GM23248 (cell line): ENCODE measurements around the gene SLC27A3. TPM values are rescaled to one million over a fixed set of nuclear protein-coding genes. Genes with fewer than 3 reads are reported as not detected.

Experiments used
- DNase-seq: peaks from one replicate; pipeline ENCODE4 v3.0.0-alpha.2; 2015
- H2AFZ ChIP-seq: fragments of 200-600 bp; sonication (generic); 2 replicates; pipeline ENCODE4 v1.6.1; 2016; ENCODE audit warnings: antibody characterized with exemption
- H3F3A ChIP-seq: fragments of 200-600 bp; sonication (generic); 2 replicates; pipeline ENCODE4 v1.6.1; 2016; ENCODE audit warnings: mild to moderate bottlenecking, antibody characterized with exemption, mixed run types; ENCODE audit not compliant: insufficient read depth
- H3K27ac ChIP-seq: fragments of 200-600 bp; sonication (generic); 2 replicates; pipeline ENCODE4 v1.5.1; 2016; ENCODE audit warnings: mild to moderate bottlenecking
- H3K27me3 ChIP-seq: fragments of 200-600 bp; sonication (generic); replicated peaks from 2 replicates; pipeline ENCODE4 v1.6.1; 2016; ENCODE audit warnings: mild to moderate bottlenecking; ENCODE audit not compliant: insufficient read depth
- H3K36me3 ChIP-seq: fragments of 200-600 bp; sonication (generic); 2 replicates; pipeline ENCODE4 v1.6.1; 2016; ENCODE audit warnings: low read depth, mild to moderate bottlenecking
- H3K4me1 ChIP-seq: fragments of 200-600 bp; sonication (generic); 2 replicates; pipeline ENCODE4 v1.6.1; 2016; ENCODE audit warnings: mild to moderate bottlenecking; ENCODE audit not compliant: insufficient read depth
- H3K4me2 ChIP-seq: fragments of 200-600 bp; sonication (generic); one replicate; pipeline ENCODE4 v1.6.1; 2016; ENCODE audit warnings: mild to moderate bottlenecking; ENCODE audit not compliant: unreplicated experiment
- H3K4me3 ChIP-seq: fragments of 200-600 bp; sonication (generic); 2 replicates; pipeline ENCODE4 v1.5.1; 2016; ENCODE audit warnings: mild to moderate bottlenecking
- H3K79me2 ChIP-seq: fragments of 200-600 bp; sonication (generic); 2 replicates; pipeline ENCODE4 v1.6.1; 2016; ENCODE audit warnings: mild to moderate bottlenecking; ENCODE audit not compliant: insufficient read depth
- H3K9ac ChIP-seq: fragments of 200-600 bp; sonication (generic); 2 replicates; pipeline ENCODE4 v1.6.1; 2016; ENCODE audit warnings: mild to moderate bottlenecking
- H3K9me2 ChIP-seq: fragments of 200-600 bp; sonication (generic); 2 replicates; pipeline ENCODE4 v1.6.1; 2016; ENCODE audit warnings: mixed run types, mild to moderate bottlenecking, moderate library complexity; ENCODE audit not compliant: insufficient read depth
- H3K9me3 ChIP-seq: fragments of 200-600 bp; sonication (generic); one replicate; pipeline ENCODE4 v1.6.1; 2017; ENCODE audit warnings: low read depth
- H4K20me1 ChIP-seq: fragments of 200-600 bp; sonication (generic); 2 replicates; pipeline ENCODE4 v1.6.0; 2016; ENCODE audit not compliant: insufficient read depth
- EZH2 ChIP-seq: fragments of 200-600 bp; sonication (generic); IDR thresholded peaks from 2 replicates; pipeline ENCODE4 v1.6.1; 2018; ENCODE audit warnings: antibody characterized with exemption, mild to moderate bottlenecking; ENCODE audit not compliant: insufficient read depth, poor library complexity, severe bottlenecking
- EZH2phosphoT487 ChIP-seq: fragments of 200-600 bp; sonication (generic); IDR thresholded peaks from 2 replicates; pipeline ENCODE4 v1.6.1; 2018; ENCODE audit warnings: antibody characterized with exemption, moderate library complexity, mild to moderate bottlenecking, low read depth; ENCODE audit not compliant: insufficient read depth
- WGBS, 2 experiments: methylation state at CpG; one replicate each; pipeline ENCODE4 v1.1.6; 2015 to 2017; ENCODE audit warnings: low lambda C conversion rate in 2 of 2, low coverage in 1 of 2; ENCODE audit errors: missing lambda C conversion rate in 2 of 2; 5-methylcytosine and 5-hydroxymethylcytosine counted together
- in situ Hi-C: fragments of 300-500 bp; cut with MboI; formaldehyde crosslinking; loops from 2 replicates; pipeline ENCODE4 v1.15.0; 2020
- polyA plus RNA-seq: library from polyadenylated mRNA; unstranded; fragments of >200 nt; fragmentation: Nextera tagmentation; extraction: Ambion mirVana; gene quantifications from 2 replicates; pipeline ENCODE4 v1.2.1, GENCODE V29; 2016
- total RNA-seq: library from RNA; depleted of rRNA; stranded (reverse); fragments of >200 nt; shearing (Covaris generic); gene quantifications from 2 replicates; pipeline ENCODE4 v1.2.3, GENCODE V29; 2014

The SLC27A3 gene
- total and polyA plus RNA-seq, 2 experiments from 2014 or later = 5.6 to 8.8 TPM

- no peaks in the 10 kb centered on the region for H3K27me3 ChIP-seq
- no peak overlapping the region for H2AFZ ChIP-seq
- H3K9ac ChIP-seq = no peak overlapping the region
- in situ Hi-C loops = no loop called here
- H3K4me2 ChIP-seq = no peak overlapping the region
- no peak overlapping the region for H3K27ac ChIP-seq
- H3K4me1 ChIP-seq = peaks cover 7% of the 10 kb centered on the region; the same call in 1 of the 2 replicates
- peaks cover 10% of the 10 kb centered on the region; the same call in 1 of the 2 replicates for H3K36me3 ChIP-seq
- no peaks in the 10 kb centered on the region for H4K20me1 ChIP-seq
- 74 to 76% methylated on average over 11 to 12 of the region's 12 CpGs for WGBS, 2 experiments
- no peaks in the 10 kb centered on the region for H3K9me3 ChIP-seq
- peak; percentile 15 for DNase-seq
- no peaks in the 10 kb centered on the region for H3K79me2 ChIP-seq
- no peaks in the 10 kb centered on the region for H3K9me2 ChIP-seq
- TF ChIP-seq EZH2 (no peak), EZH2phosphoT487 (no peak)
- H3F3A ChIP-seq = peaks cover 15% of the 10 kb centered on the region
- H3K4me3 ChIP-seq = no peak overlapping the region
Observed at GRCh38 chr1:153773096-153773921, 1.9 kb upstream of the SLC27A3 start.

DNA sequence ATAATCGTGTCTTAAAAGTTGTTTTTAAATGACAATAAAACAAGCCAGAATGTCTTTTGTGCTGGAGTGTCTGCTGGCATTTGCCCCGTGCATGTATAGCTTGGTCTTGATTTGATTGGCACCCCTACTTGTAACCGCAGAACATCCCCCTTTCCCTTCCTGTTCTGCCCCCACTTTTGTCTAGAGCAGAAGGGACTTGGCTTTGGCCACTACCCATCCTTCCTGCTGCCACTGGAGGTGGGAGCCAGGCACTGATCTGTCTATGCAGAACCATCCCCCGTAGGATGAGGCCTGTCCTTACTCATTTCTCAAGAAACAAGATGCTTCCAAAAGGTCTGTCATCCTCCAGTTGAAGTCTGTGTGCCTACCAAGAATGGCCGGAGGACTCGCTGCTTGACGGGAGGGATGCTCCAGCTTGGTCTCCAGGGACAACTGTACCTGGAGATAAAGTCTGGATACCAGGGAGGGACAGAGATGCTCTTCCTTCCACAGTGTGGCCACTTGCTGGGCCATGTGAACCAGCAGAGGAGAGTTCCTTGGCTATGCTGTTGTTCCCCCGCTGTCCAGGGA is 1.1 kb upstream of the SLC27A3 start:
- no peaks in the 10 kb centered on the region for H3K9me3 ChIP-seq
- in situ Hi-C loops = no loop called here
- H3K9ac ChIP-seq = peak overlapping the region; percentile 59; the same call in 1 of the 2 replicates
- no peaks in the 10 kb centered on the region for H4K20me1 ChIP-seq
- H3K36me3 ChIP-seq = peaks cover 5% of the 10 kb centered on the region; the same call in 1 of the 2 replicates
- no peaks in the 10 kb centered on the region for H3K27me3 ChIP-seq
- no peak overlapping the region for H3K4me2 ChIP-seq
- H3K4me1 ChIP-seq = peaks cover 7% of the 10 kb centered on the region; the same call in 1 of the 2 replicates
- H3K9me2 ChIP-seq = no peaks in the 10 kb centered on the region
- no peaks in the 10 kb centered on the region for H3K79me2 ChIP-seq
- no peak overlapping the region for H3K27ac ChIP-seq
- H2AFZ ChIP-seq = no peak overlapping the region
- peak; percentile 20 for DNase-seq
- no peak overlapping the region for H3K4me3 ChIP-seq
- TF ChIP-seq EZH2phosphoT487 (no peak), EZH2 (no peak)
- 68 to 74% methylated on average over 8 of the region's 8 CpGs for WGBS, 2 experiments
- peaks cover 15% of the 10 kb centered on the region for H3F3A ChIP-seq

DNA sequence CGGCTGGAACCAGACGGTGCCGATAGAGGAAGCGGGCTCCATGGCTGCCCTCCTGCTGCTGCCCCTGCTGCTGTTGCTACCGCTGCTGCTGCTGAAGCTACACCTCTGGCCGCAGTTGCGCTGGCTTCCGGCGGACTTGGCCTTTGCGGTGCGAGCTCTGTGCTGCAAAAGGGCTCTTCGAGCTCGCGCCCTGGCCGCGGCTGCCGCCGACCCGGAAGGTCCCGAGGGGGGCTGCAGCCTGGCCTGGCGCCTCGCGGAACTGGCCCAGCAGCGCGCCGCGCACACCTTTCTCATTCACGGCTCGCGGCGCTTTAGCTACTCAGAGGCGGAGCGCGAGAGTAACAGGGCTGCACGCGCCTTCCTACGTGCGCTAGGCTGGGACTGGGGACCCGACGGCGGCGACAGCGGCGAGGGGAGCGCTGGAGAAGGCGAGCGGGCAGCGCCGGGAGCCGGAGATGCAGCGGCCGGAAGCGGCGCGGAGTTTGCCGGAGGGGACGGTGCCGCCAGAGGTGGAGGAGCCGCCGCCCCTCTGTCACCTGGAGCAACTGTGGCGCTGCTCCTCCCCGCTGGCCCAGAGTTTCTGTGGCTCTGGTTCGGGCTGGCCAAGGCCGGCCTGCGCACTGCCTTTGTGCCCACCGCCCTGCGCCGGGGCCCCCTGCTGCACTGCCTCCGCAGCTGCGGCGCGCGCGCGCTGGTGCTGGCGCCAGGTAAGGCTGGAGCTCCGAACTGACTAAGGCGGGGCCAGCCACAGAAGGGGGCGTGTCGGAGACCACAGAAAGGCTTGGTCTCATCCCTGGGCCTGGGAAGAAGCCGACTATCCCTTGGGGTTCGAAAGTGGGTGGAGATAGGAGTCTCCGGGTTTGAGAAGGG is 486 bp downstream of the SLC27A3 start:
- DNase-seq = peak; percentile 76
- in situ Hi-C loops = no loop called here
- peaks cover 15% of the 10 kb centered on the region for H3F3A ChIP-seq
- no peak overlapping the region for H3K27ac ChIP-seq
- H4K20me1 ChIP-seq = no peaks in the 10 kb centered on the region
- TF ChIP-seq EZH2phosphoT487 = no peak
- no peak for TF ChIP-seq EZH2
- peak overlapping the region; percentile 84 for H3K4me2 ChIP-seq
- no peaks in the 10 kb centered on the region for H3K27me3 ChIP-seq
- peak overlapping the region; percentile 74 for H2AFZ ChIP-seq
- 1 to 2% methylated on average over 60 to 71 of the region's 83 CpGs for WGBS, 2 experiments
- H3K36me3 ChIP-seq = peaks cover 5% of the 10 kb centered on the region; the same call in 1 of the 2 replicates
- H3K9me3 ChIP-seq = no peaks in the 10 kb centered on the region
- peak overlapping the region; percentile 59 for H3K9ac ChIP-seq
- peak overlapping the region; percentile 74 for H3K4me3 ChIP-seq
- no peaks in the 10 kb centered on the region for H3K79me2 ChIP-seq
- H3K4me1 ChIP-seq = peaks cover 7% of the 10 kb centered on the region; the same call in 1 of the 2 replicates
- H3K9me2 ChIP-seq = no peaks in the 10 kb centered on the region

DNA sequence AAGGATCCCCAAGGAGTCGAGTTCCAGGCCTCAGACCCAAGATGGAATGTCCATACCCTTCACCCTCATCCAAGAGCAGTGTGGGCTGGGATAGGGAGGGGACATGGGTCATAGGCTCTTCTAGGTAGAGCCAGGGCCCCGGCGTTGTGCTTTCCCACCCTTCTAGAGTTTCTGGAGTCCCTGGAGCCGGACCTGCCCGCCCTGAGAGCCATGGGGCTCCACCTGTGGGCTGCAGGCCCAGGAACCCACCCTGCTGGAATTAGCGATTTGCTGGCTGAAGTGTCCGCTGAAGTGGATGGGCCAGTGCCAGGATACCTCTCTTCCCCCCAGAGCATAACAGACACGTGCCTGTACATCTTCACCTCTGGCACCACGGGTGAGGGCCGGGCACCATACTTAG is 1.1 kb downstream of the SLC27A3 start:
- peaks cover 7% of the 10 kb centered on the region; the same call in 1 of the 2 replicates for H3K4me1 ChIP-seq
- no peaks in the 10 kb centered on the region for H3K27me3 ChIP-seq
- no peaks in the 10 kb centered on the region for H4K20me1 ChIP-seq
- peaks cover 15% of the 10 kb centered on the region for H3F3A ChIP-seq
- peak overlapping the region; percentile 59; the same call in 1 of the 2 replicates for H3K9ac ChIP-seq
- no peak for DNase-seq
- in situ Hi-C loops = no loop called here
- peak overlapping the region; percentile 74; the same call in 1 of the 2 replicates for H2AFZ ChIP-seq
- TF ChIP-seq EZH2phosphoT487 (no peak), EZH2 (no peak)
- no peaks in the 10 kb centered on the region for H3K9me3 ChIP-seq
- WGBS, 2 experiments = 68 to 75% methylated on average over 10 of the region's 10 CpGs
- H3K79me2 ChIP-seq = no peaks in the 10 kb centered on the region
- H3K4me2 ChIP-seq = peak overlapping the region; percentile 84
- peak overlapping the region; percentile 74 for H3K4me3 ChIP-seq
- H3K36me3 ChIP-seq = peaks cover 5% of the 10 kb centered on the region; the same call in 1 of the 2 replicates
- H3K9me2 ChIP-seq = no peaks in the 10 kb centered on the region
- no peak overlapping the region for H3K27ac ChIP-seq
